ENCODE measurements around the gene PHF1. TPM values are rescaled to one million over a fixed set of nuclear protein-coding genes. Genes with fewer than 3 reads are reported as not detected.

Gene PHF1
- total and polyA plus RNA-seq, 2 of the 13 experiments (the other 11 are each of a cell fraction or from before 2014, with no cell fraction given) = 25.4 to 61.9 TPM

- TF ChIP-seq, protein P1, sequence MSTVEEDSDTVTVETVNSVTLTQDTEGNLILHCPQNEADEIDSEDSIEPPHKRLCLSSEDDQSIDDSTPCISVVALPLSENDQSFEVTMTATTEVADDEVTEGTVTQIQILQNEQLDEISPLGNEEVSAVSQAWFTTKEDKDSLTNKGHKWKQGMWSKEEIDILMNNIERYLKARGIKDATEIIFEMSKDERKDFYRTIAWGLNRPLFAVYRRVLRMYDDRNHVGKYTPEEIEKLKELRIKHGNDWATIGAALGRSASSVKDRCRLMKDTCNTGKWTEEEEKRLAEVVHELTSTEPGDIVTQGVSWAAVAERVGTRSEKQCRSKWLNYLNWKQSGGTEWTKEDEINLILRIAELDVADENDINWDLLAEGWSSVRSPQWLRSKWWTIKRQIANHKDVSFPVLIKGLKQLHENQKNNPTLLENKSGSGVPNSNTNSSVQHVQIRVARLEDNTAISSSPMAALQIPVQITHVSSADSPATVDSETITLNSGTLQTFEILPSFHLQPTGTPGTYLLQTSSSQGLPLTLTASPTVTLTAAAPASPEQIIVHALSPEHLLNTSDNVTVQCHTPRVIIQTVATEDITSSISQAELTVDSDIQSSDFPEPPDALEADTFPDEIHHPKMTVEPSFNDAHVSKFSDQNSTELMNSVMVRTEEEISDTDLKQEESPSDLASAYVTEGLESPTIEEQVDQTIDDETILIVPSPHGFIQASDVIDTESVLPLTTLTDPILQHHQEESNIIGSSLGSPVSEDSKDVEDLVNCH (CRISPR knock-in tag; IDR thresholded peaks at IDR 0.05) = no peak
- TF ChIP-seq ZNF567 (CRISPR knock-in tag; IDR thresholded peaks at IDR 0.05; ENCODE audit: borderline replicate concordance) (peak; percentile 85; the same call in 1 of the 2 replicates), ZSCAN12 (CRISPR knock-in tag; IDR thresholded peaks at IDR 0.05) (peak; percentile 86; the same call in 1 of the 2 replicates), ZFP36L2 (CRISPR knock-in tag; IDR thresholded peaks at IDR 0.05) (no peak), ZBTB42 (CRISPR knock-in tag; IDR thresholded peaks at IDR 0.05) (no peak), TEF (CRISPR knock-in tag; IDR thresholded peaks at IDR 0.05) (no peak), NRL (CRISPR knock-in tag; IDR thresholded peaks at IDR 0.05; ENCODE audit: borderline replicate concordance) (peak; percentile 91; the same call in 1 of the 2 replicates), POLR2AphosphoS5 (IDR thresholded peaks at IDR 0.05; ENCODE audit: low read depth, low read length) (peak; percentile 81), MLX (CRISPR knock-in tag; IDR thresholded peaks at IDR 0.05) (peak; percentile 80), FOXO1 (CRISPR knock-in tag; IDR thresholded peaks at IDR 0.05) (peak; percentile 61; the same call in 1 of the 2 replicates), NCOR1 (IDR thresholded peaks at IDR 0.05; ENCODE audit: borderline replicate concordance, low read length) (no peak), ZNF207 (IDR thresholded peaks at IDR 0.05; ENCODE audit: borderline replicate concordance) (no peak), ZNF17 (CRISPR knock-in tag; IDR thresholded peaks at IDR 0.05) (no peak), TFDP2 (CRISPR knock-in tag; IDR thresholded peaks at IDR 0.05) (peak; percentile 98)
- TF ChIP-seq, protein P2, sequence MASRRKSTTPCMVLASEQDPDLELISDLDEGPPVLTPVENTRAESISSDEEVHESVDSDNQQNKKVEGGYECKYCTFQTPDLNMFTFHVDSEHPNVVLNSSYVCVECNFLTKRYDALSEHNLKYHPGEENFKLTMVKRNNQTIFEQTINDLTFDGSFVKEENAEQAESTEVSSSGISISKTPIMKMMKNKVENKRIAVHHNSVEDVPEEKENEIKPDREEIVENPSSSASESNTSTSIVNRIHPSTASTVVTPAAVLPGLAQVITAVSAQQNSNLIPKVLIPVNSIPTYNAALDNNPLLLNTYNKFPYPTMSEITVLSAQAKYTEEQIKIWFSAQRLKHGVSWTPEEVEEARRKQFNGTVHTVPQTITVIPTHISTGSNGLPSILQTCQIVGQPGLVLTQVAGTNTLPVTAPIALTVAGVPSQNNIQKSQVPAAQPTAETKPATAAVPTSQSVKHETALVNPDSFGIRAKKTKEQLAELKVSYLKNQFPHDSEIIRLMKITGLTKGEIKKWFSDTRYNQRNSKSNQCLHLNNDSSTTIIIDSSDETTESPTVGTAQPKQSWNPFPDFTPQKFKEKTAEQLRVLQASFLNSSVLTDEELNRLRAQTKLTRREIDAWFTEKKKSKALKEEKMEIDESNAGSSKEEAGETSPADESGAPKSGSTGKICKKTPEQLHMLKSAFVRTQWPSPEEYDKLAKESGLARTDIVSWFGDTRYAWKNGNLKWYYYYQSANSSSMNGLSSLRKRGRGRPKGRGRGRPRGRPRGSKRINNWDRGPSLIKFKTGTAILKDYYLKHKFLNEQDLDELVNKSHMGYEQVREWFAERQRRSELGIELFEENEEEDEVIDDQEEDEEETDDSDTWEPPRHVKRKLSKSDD (CRISPR knock-in tag; IDR thresholded peaks at IDR 0.05; ENCODE audit: low read depth) = no peak; the same call in none of the 2 replicates
- TF ChIP-seq, protein P3, sequence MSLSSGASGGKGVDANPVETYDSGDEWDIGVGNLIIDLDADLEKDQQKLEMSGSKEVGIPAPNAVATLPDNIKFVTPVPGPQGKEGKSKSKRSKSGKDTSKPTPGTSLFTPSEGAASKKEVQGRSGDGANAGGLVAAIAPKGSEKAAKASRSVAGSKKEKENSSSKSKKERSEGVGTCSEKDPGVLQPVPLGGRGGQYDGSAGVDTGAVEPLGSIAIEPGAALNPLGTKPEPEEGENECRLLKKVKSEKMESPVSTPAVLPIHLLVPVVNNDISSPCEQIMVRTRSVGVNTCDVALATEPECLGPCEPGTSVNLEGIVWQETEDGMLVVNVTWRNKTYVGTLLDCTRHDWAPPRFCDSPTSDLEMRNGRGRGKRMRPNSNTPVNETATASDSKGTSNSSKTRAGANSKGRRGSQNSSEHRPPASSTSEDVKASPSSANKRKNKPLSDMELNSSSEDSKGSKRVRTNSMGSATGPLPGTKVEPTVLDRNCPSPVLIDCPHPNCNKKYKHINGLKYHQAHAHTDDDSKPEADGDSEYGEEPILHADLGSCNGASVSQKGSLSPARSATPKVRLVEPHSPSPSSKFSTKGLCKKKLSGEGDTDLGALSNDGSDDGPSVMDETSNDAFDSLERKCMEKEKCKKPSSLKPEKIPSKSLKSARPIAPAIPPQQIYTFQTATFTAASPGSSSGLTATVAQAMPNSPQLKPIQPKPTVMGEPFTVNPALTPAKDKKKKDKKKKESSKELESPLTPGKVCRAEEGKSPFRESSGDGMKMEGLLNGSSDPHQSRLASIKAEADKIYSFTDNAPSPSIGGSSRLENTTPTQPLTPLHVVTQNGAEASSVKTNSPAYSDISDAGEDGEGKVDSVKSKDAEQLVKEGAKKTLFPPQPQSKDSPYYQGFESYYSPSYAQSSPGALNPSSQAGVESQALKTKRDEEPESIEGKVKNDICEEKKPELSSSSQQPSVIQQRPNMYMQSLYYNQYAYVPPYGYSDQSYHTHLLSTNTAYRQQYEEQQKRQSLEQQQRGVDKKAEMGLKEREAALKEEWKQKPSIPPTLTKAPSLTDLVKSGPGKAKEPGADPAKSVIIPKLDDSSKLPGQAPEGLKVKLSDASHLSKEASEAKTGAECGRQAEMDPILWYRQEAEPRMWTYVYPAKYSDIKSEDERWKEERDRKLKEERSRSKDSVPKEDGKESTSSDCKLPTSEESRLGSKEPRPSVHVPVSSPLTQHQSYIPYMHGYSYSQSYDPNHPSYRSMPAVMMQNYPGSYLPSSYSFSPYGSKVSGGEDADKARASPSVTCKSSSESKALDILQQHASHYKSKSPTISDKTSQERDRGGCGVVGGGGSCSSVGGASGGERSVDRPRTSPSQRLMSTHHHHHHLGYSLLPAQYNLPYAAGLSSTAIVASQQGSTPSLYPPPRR (CRISPR knock-in tag; IDR thresholded peaks at IDR 0.05; ENCODE audit: borderline replicate concordance) = peak; percentile 73
Observed at GRCh38 chr6:33410050-33410710, 634 bp upstream of the PHF1 start (continued).
